HG03025 (cell line): ENCODE measurements around the gene NET1.

ENCODE experiments used
- ATAC-seq: cut with Tn5 transposase; IDR thresholded peaks from one replicate; pipeline ENCODE4 v1.9.1; 2021; ENCODE audit warnings: mild to moderate bottlenecking, moderate library complexity; ENCODE audit not compliant: unreplicated experiment, low FRiP score

NET1 gene

GRCh38 chr10:5441106-5441505, 28.7 kb downstream of the NET1 start:
- ATAC-seq: no peak

DNA sequence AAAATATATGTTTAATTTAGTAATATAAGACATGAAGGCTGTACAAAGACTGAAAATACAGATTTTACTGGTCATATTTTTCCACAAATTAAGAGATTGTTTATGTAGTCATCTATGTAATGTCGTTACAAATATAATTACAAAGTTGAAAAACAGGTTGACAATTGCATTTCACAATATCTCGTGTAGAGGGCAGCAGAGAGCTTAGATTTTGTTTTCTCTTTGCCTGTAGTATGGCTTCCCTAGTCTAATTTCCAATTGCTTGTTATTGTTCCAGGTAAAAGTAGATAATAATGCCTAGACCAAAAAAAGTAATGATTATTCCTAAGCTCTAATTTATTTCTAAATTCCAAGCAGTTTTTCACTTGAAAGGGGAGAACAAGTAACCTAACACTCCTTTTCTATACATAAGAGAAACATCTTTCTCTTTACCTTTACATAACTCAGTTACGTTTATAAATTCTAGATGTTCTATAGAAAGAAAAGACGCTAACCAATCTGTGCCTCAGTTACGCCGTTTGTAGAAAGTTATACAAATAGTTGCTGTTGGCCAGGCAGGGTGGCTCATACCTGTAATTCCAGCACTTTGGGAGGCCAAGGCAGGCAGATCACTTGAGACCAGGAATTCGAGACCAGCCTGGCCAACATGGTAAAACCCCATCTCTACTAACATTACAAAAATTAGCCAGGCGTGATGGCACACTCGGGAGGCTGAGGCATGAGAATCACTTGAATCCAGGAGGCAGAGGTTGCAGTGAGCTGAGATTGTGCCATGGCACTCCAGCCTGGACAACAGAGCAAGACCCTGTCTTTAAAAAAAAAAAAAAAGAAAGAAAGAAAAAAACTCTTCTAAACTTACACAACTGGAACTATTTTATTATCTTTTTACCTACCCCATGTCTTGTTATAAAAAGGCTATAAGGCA, 30.0 kb downstream of the NET1 start:
- ATAC-seq: no peak

GRCh38 chr10:5442990-5443370, 30.6 kb downstream of the NET1 start:
- no peak for ATAC-seq

GRCh38 chr10:5443429-5443828, 31.1 kb downstream of the NET1 start:
- ATAC-seq: peak; percentile 76

- ATAC-seq: no peak
Measured at GRCh38 chr10:5445006-5445405, 32.6 kb downstream of the NET1 start.

DNA sequence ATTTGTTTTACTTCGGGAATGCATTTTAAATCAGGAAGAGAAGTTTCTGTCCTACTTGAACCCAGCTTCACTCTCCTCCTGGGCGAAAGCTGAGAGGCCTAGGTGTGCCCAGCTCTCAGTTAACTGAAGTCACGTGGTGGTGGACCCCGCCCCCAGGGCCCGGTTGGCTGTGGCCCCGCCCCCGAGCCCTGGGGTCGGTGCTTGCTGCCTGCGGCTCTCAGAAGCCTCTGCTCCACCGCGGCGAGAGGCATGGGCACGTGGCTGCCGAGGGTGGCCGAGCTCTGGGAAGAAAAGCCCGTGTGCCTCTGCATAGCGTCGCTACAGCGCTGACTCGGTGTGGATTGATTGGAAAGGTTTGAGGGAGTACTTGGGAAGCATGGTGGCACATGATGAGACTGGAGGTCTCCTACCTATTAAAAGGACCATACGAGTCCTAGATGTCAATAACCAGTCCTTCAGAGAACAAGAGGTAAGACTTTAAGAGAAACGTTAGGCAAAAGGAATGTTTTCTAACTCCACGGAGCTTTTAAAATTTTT, 34.1 kb downstream of the NET1 start:
- no peak for ATAC-seq

DNA sequence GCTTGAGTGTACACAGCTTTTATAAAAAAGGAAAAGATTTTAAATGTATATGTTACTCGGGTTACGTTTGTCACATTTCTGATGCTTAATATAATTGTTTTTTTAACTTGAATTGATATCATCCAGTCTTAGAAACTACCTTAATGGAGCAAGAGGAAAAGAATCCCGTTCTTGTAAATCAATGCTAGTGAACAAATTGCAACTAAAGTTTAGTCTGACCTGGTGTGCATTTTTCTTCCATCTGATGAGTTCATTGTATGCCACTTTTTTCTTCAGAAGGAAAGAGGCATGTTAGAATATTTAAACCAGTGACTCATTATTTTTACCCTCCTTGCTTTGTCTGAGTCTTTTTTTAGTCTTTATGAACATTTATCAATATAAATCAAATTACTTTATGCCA, 34.7 kb downstream of the NET1 start:
- ATAC-seq: no peak

DNA sequence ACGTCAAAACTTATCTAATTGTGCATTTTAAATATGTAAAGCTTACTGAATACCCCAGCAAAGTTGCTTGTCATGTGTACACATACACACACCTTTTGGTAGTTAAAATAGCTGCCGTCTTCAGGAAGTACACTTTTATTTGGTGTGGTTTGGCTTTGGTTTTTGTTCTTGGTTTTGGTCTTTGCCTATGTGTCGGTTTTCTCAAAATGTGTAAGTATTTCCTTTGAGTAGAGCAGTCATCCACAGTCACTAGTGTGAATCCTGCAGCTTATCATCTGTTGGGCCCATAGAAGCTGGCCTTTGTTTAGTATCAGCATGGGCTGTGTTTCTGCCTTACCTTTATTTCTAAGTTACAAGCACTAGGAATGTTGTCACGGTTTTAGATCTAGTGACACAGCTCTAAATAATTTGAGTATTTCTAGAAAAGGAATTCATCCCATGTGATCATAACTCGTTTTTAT, 35.3 kb downstream of the NET1 start:
- peak; percentile 53 for ATAC-seq

GRCh38 chr10:5448333-5449001, 36.1 kb downstream of the NET1 start:
- no peak for ATAC-seq

- no peak for ATAC-seq
Measured at GRCh38 chr10:5449227-5449626, 36.9 kb downstream of the NET1 start.

GRCh38 chr10:5449823-5450222, 37.5 kb downstream of the NET1 start:
- ATAC-seq: no peak

GRCh38 chr10:5450605-5451384, 38.4 kb downstream of the NET1 start:
- ATAC-seq: no peak

DNA sequence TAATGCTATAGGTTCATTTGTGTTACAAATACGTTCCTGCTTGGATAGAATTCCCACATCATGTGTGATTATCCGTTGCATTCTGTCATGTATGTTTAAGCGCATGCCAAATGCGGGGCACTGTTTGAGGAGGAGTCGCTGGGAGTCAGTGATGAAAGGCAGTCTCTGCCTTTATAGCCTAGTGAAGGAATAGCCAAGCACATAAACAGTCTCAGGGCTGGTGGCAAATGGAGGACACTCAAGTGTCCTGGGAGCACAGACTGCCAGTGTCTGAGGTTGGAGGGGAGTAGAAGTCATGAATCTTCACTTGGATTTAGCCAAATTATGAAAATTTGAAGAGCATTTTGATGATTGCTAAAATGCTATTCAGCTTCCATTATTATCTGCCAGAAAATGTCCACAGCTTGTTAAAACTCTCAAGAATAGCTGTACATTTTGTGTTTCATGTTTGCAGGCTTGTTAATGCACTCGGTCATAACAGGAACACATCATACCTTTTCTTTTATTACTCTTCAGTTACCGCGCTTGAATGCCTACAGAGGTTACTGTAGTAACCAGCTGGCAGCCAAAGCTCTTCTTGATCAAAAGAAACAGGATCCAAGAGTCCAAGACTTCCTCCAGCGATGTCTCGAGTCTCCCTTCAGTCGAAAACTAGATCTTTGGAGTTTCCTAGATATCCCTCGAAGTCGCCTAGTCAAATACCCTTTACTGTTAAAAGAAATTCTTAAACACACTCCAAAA, 41.6 kb downstream of the NET1 start:
- ATAC-seq: no peak

DNA sequence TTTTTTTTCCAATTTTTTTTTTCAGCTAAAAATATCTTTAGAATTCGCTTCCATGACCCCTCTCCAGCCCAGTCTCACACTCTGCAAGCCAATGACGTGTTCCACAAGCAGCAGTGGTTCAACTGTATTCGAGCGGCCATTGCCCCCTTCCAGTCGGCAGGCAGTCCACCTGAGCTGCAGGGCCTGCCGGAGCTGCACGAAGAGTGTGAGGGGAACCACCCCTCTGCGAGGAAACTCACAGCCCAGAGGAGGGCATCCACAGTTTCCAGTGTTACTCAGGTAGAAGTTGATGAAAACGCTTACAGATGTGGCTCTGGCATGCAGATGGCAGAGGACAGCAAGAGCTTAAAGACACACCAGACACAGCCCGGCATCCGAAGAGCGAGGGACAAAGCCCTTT, 44.2 kb downstream of the NET1 start:
- no peak for ATAC-seq

DNA sequence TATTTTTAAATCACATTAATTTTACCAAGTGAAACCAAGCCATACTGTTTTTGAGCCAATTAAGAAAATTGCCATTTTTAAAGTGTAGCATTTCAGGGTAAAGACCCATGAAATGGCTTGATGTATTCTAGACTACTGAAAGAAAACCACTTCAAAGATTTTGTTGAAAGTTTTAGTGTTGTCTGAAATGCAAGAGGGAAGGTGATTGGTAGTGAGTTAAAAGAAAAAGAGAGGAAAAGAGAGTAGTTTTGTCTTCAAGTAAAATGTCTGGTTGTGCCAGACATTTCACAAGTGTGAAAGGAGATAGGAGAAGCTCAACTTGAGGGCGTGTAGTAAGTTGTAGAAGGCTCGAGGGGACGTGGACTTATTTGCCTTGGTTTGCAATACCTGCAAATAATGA, 45.4 kb downstream of the NET1 start:
- no peak for ATAC-seq

DNA sequence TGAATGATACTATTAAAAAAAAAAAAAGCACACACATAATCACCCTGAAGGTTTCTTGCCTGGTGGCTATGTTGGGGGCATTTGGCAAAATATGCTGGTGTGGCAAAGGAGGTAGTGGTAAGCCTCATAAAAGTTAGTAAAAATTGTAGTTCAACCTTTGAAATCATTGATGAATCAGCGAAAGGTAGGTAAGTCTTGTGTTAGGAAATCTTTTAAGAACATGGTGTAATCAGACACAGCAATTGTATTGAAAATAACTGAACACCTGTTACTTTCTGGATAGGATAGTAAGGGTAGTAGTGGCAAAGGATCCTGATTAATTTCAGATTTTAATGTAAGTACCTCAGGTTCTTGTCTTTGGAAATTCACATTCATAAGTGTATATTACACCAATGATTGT, 46.1 kb downstream of the NET1 start:
- no peak for ATAC-seq

- no peak for ATAC-seq
Measured at GRCh38 chr10:5458949-5459747, 46.8 kb downstream of the NET1 start.

DNA sequence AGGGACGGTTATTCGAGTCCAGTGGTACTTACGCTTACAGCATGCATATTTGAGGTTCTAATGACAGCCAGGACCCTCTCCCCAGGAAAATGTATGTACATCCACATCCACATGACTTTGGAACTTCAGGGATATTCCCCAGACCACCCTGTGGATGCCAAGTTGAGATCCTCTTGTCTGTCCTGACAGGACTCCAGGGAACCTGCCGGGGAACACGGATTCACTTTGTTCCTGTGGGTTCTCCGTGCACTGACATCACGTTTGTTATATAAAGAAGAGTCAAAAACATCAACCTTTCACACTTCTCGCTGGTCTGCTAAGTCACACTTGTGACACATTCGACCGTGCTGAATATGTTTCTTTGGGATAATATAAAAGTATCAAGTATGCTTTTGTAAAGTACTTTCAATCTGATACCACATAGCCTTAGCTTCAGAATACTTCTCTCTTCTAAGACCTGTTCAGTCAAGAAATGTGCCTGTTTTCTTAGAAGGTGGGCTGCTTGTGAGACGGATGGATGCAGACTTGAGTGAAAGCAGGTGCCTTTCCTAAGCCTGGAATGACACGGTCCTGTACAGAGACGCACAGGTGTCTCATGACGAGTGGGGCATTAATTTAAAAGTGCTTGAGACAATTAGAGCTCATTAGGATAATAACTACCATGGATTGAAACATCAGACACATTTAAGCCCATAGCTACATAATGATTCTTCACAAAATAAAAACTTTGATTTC, 48.3 kb downstream of the NET1 start:
- ATAC-seq: no peak

DNA sequence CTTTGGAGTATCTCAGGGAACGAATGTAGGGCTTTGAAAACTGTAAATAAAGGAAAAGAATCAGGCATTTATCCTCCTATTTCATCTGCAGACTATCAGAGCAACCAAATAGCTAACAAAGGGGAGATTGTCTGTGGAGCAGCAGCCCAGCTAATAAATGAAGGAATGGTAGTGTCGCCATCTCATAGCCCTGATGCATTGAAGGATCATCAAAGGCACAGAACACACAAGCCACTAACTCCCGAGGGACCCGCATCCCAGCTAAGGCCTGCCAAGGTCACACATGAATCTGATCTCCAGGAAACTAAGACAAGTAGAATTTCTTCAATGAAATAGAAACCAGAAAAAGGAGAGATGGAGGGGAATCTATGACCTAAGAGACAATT, 48.8 kb downstream of the NET1 start:
- ATAC-seq: no peak
